22Rv1 (cell line): ENCODE data around the gene PXT1.

ENCODE experiments used
- ZFX ChIP-seq: fragments of 450-650 bp; IDR thresholded peaks from 2 replicates; pipeline ENCODE4 v1.6.1; 2017; ENCODE audit warnings: antibody characterized with exemption, borderline replicate concordance
- TF ChIP-seq, protein P1 (sequence below): fragments of 450-650 bp; IDR thresholded peaks from 2 replicates; pipeline ENCODE4 v1.5.1; 2017; ENCODE audit warnings: mild to moderate bottlenecking

DNA sequence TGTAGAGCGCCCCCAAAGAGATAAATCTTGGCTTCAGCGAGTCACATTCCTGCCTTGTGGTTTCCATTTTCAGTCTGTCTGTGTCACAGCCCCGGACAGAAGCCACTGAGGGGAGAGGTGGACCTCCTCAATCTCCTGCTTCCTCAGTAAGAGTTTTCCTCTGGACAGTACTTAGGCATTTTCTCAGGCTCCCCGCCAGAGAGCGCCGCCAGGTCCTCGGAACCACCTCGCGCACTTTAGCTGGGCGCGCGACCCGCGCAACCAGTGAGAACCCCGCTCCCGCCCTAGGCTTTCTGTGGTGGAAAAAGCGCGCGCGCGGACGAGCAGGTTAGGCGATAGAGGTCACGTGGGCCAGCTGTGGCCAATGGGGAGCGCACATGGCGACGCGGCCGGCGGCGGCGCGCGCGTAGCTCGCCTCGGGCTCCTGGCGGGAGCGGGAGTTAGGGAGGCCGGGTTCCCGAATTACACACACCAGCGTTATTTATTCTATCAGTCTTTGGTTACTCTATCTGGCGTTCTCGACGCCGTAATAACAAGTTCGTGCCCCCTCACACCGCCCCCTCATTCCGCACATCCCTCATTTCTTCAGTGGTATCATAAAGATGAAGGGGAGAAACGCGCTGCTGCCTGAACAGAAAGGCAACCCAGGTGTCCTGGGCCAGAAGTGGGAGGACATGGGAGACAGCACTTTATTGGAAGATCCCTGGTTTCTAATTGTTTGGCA is 19.4 kb downstream of the PXT1 start:
- TF ChIP-seq, protein P1, sequence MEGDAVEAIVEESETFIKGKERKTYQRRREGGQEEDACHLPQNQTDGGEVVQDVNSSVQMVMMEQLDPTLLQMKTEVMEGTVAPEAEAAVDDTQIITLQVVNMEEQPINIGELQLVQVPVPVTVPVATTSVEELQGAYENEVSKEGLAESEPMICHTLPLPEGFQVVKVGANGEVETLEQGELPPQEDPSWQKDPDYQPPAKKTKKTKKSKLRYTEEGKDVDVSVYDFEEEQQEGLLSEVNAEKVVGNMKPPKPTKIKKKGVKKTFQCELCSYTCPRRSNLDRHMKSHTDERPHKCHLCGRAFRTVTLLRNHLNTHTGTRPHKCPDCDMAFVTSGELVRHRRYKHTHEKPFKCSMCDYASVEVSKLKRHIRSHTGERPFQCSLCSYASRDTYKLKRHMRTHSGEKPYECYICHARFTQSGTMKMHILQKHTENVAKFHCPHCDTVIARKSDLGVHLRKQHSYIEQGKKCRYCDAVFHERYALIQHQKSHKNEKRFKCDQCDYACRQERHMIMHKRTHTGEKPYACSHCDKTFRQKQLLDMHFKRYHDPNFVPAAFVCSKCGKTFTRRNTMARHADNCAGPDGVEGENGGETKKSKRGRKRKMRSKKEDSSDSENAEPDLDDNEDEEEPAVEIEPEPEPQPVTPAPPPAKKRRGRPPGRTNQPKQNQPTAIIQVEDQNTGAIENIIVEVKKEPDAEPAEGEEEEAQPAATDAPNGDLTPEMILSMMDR: peak; percentile 79
- no peak for TF ChIP-seq ZFX
